ENCODE results near the gene MRPL45. TPM values are rescaled to one million over a fixed set of nuclear protein-coding genes. Genes with fewer than 3 reads are reported as not detected.

Gene MRPL45
- total and polyA plus RNA-seq, 2 experiments from 2014 or later = 42.6 to 63.9 TPM

GRCh38 chr17:38354466-38354865 lies 57.5 kb downstream of the MRPL45 start:
- peak overlapping the region; percentile 96 for H3K4me2 ChIP-seq
- H3K9me2 ChIP-seq (ENCODE audit: insufficient read depth) = no peaks in the 10 kb centered on the region
- ATAC-seq = no peak
- H3K4me3 ChIP-seq = peak overlapping the region; percentile 89; the same call in 1 of the 2 replicates
- peaks cover 11% of the 10 kb centered on the region for H3K27me3 Mint-ChIP-seq (ENCODE audit: insufficient read depth, low read depth, poor library complexity)
- peaks cover 19% of the 10 kb centered on the region for H4K20me1 ChIP-seq (replicated peaks; ENCODE audit: insufficient read depth)
- H3F3A ChIP-seq (replicated peaks; ENCODE audit: low read depth) = peaks cover 24% of the 10 kb centered on the region; the same call in 1 of the 2 replicates
- H3K9me3 Mint-ChIP-seq = no peaks in the 10 kb centered on the region
- peak overlapping the region; percentile 20; the same call in 2 of the 3 replicates for H3K4me3 Mint-ChIP-seq
- peaks cover 66% of the 10 kb centered on the region for H3K4me1 Mint-ChIP-seq
- peaks cover 58% of the 10 kb centered on the region for H3K4me1 ChIP-seq (ENCODE audit: insufficient read depth)
- no peak overlapping the region for H3K27ac ChIP-seq (ENCODE audit: low read depth)
- no peak for TF ChIP-seq POLR2AphosphoS5 (IDR thresholded peaks at IDR 0.05; ENCODE audit: low read depth)
- no peak for TF ChIP-seq EZH2 (IDR thresholded peaks at IDR 0.05; ENCODE audit: low read depth, unreplicated experiment)
- TF ChIP-seq CREB1 (CRISPR knock-in tag; IDR thresholded peaks at IDR 0.05; ENCODE audit: low read depth) = no peak
- TF ChIP-seq, protein P1, sequence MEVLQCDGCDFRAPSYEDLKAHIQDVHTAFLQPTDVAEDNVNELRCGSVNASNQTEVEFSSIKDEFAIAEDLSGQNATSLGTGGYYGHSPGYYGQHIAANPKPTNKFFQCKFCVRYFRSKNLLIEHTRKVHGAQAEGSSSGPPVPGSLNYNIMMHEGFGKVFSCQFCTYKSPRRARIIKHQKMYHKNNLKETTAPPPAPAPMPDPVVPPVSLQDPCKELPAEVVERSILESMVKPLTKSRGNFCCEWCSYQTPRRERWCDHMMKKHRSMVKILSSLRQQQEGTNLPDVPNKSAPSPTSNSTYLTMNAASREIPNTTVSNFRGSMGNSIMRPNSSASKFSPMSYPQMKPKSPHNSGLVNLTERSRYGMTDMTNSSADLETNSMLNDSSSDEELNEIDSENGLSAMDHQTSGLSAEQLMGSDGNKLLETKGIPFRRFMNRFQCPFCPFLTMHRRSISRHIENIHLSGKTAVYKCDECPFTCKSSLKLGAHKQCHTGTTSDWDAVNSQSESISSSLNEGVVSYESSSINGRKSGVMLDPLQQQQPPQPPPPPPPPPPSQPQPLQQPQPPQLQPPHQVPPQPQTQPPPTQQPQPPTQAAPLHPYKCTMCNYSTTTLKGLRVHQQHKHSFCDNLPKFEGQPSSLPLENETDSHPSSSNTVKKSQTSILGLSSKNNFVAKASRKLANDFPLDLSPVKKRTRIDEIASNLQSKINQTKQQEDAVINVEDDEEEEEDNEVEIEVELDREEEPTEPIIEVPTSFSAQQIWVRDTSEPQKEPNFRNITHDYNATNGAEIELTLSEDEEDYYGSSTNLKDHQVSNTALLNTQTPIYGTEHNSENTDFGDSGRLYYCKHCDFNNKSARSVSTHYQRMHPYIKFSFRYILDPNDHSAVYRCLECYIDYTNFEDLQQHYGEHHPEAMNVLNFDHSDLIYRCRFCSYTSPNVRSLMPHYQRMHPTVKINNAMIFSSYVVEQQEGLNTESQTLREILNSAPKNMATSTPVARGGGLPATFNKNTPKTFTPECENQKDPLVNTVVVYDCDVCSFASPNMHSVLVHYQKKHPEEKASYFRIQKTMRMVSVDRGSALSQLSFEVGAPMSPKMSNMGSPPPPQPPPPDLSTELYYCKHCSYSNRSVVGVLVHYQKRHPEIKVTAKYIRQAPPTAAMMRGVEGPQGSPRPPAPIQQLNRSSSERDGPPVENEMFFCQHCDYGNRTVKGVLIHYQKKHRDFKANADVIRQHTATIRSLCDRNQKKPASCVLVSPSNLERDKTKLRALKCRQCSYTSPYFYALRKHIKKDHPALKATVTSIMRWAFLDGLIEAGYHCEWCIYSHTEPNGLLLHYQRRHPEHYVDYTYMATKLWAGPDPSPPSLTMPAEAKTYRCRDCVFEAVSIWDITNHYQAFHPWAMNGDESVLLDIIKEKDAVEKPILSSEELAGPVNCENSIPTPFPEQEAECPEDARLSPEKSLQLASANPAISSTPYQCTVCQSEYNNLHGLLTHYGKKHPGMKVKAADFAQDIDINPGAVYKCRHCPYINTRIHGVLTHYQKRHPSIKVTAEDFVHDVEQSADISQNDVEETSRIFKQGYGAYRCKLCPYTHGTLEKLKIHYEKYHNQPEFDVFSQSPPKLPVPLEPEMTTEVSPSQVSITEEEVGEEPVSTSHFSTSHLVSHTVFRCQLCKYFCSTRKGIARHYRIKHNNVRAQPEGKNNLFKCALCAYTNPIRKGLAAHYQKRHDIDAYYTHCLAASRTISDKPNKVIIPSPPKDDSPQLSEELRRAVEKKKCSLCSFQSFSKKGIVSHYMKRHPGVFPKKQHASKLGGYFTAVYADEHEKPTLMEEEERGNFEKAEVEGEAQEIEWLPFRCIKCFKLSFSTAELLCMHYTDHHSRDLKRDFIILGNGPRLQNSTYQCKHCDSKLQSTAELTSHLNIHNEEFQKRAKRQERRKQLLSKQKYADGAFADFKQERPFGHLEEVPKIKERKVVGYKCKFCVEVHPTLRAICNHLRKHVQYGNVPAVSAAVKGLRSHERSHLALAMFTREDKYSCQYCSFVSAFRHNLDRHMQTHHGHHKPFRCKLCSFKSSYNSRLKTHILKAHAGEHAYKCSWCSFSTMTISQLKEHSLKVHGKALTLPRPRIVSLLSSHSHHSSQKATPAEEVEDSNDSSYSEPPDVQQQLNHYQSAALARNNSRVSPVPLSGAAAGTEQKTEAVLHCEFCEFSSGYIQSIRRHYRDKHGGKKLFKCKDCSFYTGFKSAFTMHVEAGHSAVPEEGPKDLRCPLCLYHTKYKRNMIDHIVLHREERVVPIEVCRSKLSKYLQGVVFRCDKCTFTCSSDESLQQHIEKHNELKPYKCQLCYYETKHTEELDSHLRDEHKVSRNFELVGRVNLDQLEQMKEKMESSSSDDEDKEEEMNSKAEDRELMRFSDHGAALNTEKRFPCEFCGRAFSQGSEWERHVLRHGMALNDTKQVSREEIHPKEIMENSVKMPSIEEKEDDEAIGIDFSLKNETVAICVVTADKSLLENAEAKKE (CRISPR knock-in tag; IDR thresholded peaks at IDR 0.05) = no peak
- TF ChIP-seq ZNF331 (CRISPR knock-in tag; IDR thresholded peaks at IDR 0.05; ENCODE audit: low read depth) = no peak
- no peak for TF ChIP-seq STAT1 (IDR thresholded peaks at IDR 0.05; ENCODE audit: unreplicated experiment)
- TF ChIP-seq JUNB (IDR thresholded peaks at IDR 0.05; ENCODE audit: unreplicated experiment) = no peak
- TF ChIP-seq ZNF114 (CRISPR knock-in tag; IDR thresholded peaks at IDR 0.05) = no peak
- TF ChIP-seq NANOG (IDR thresholded peaks at IDR 0.05; ENCODE audit: borderline replicate concordance) = no peak
- TF ChIP-seq, protein P2, sequence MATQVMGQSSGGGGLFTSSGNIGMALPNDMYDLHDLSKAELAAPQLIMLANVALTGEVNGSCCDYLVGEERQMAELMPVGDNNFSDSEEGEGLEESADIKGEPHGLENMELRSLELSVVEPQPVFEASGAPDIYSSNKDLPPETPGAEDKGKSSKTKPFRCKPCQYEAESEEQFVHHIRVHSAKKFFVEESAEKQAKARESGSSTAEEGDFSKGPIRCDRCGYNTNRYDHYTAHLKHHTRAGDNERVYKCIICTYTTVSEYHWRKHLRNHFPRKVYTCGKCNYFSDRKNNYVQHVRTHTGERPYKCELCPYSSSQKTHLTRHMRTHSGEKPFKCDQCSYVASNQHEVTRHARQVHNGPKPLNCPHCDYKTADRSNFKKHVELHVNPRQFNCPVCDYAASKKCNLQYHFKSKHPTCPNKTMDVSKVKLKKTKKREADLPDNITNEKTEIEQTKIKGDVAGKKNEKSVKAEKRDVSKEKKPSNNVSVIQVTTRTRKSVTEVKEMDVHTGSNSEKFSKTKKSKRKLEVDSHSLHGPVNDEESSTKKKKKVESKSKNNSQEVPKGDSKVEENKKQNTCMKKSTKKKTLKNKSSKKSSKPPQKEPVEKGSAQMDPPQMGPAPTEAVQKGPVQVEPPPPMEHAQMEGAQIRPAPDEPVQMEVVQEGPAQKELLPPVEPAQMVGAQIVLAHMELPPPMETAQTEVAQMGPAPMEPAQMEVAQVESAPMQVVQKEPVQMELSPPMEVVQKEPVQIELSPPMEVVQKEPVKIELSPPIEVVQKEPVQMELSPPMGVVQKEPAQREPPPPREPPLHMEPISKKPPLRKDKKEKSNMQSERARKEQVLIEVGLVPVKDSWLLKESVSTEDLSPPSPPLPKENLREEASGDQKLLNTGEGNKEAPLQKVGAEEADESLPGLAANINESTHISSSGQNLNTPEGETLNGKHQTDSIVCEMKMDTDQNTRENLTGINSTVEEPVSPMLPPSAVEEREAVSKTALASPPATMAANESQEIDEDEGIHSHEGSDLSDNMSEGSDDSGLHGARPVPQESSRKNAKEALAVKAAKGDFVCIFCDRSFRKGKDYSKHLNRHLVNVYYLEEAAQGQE (IDR thresholded peaks at IDR 0.05; ENCODE audit: unreplicated experiment) = no peak
- TF ChIP-seq CTCF (conservative IDR thresholded peaks at IDR 0.05; ENCODE audit: low read depth in 2 of 2) = no peak
- no peak for TF ChIP-seq EZH2phosphoT487 (IDR thresholded peaks at IDR 0.05; ENCODE audit: unreplicated experiment)
- no peak for TF ChIP-seq ETS1 (IDR thresholded peaks at IDR 0.05)
- H3K27ac Mint-ChIP-seq = no peak overlapping the region
- no peak overlapping the region for H2AFZ ChIP-seq
- H3K27me3 ChIP-seq (ENCODE audit: insufficient read depth) = peaks cover 5% of the 10 kb centered on the region; the same call in 1 of the 2 replicates
- no peaks in the 10 kb centered on the region for H3K36me3 ChIP-seq (ENCODE audit: insufficient read depth)
- DNase-seq (ENCODE audit: low spot score) = no peak
- no peaks in the 10 kb centered on the region; the same call in 2 of the 3 replicates for H3K36me3 Mint-ChIP-seq (ENCODE audit: low read depth)
- H3K79me2 ChIP-seq (replicated peaks; ENCODE audit: insufficient read depth) = peaks cover 66% of the 10 kb centered on the region

Measured in GM23338 (cell line).